ENCODE results near the gene CNST. TPM values are rescaled to one million over a fixed set of nuclear protein-coding genes. Genes with fewer than 3 reads are reported as not detected.

Gene CNST
- total and polyA plus RNA-seq, 8 donors = 3.6 to 12.9 (median 8.9) TPM

DNA sequence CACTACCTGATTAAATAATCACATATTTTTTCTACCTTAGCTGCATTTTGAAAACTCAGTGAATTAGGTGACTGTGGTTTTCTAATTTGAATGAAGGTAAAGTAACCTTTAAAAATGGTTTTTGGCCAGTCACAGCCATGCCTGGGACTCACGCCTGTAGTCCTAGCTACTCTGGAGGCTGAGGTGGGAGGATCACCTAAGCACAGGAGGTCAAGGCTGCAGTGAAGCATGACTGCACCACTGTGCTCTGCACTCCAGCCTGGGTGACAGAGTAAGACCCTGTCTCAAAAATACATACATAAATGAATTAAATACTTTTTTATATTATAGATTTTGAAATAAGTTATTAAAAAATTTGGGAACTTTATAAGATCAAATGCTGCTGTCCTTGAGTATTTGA is 5.7 kb downstream of the CNST start:
- Histone ChIP-seq H3K4me3 (no peak overlapping the region), H3K27ac (no peak overlapping the region), H3K36me3 (no peaks in the 10 kb centered on the region), H3K4me1 (peaks cover 0 to 12% (median 7%) of the 10 kb centered on the region in 3 donors), H3K9me3 (no peaks in the 10 kb centered on the region), H3K27me3 (no peaks in the 10 kb centered on the region)
- 96 to 100% methylated on average over 1 of the region's 1 CpG for WGBS, 2 donors
- TF ChIP-seq, protein P1, sequence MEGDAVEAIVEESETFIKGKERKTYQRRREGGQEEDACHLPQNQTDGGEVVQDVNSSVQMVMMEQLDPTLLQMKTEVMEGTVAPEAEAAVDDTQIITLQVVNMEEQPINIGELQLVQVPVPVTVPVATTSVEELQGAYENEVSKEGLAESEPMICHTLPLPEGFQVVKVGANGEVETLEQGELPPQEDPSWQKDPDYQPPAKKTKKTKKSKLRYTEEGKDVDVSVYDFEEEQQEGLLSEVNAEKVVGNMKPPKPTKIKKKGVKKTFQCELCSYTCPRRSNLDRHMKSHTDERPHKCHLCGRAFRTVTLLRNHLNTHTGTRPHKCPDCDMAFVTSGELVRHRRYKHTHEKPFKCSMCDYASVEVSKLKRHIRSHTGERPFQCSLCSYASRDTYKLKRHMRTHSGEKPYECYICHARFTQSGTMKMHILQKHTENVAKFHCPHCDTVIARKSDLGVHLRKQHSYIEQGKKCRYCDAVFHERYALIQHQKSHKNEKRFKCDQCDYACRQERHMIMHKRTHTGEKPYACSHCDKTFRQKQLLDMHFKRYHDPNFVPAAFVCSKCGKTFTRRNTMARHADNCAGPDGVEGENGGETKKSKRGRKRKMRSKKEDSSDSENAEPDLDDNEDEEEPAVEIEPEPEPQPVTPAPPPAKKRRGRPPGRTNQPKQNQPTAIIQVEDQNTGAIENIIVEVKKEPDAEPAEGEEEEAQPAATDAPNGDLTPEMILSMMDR (IDR thresholded peaks at IDR 0.05) = no peak
- no peak for DNase-seq
- intact Hi-C loops (cut with DNase I) = no loop called here
- no peak for FAIRE-seq
- no peak for ATAC-seq

DNA sequence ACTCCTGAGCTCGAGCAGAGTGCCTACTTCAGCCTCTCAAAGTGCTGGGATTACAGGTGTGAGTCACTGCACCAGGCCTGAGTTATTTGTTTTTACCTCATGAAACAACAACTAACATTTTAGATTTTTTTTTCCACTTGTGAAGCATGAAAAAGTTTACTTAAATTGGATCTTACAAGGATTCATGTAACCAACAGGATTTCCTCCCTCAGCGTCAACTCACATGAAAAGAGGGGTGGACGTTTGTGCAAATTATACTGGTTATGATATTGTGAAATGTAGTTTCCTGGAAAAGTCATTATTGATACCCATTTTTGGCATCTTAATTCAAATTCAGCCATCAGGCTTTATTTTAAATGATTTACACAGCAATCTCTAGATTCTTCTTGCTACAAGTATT is 6.5 kb downstream of the CNST start:
- ATAC-seq = no peak
- no peak for DNase-seq
- Histone ChIP-seq H3K27ac (no peak overlapping the region), H3K36me3 (no peaks in the 10 kb centered on the region), H3K4me3 (no peak overlapping the region), H3K4me1 (peaks cover 0 to 7% (median 2%) of the 10 kb centered on the region in 3 donors), H3K9me3 (no peaks in the 10 kb centered on the region), H3K27me3 (no peaks in the 10 kb centered on the region)
- WGBS, 2 donors = 78 to 85% methylated on average over 3 of the region's 3 CpGs
- intact Hi-C loops (cut with DNase I) = no loop called here
- no peak for FAIRE-seq
- TF ChIP-seq, protein P1 (IDR thresholded peaks at IDR 0.05) = no peak

DNA sequence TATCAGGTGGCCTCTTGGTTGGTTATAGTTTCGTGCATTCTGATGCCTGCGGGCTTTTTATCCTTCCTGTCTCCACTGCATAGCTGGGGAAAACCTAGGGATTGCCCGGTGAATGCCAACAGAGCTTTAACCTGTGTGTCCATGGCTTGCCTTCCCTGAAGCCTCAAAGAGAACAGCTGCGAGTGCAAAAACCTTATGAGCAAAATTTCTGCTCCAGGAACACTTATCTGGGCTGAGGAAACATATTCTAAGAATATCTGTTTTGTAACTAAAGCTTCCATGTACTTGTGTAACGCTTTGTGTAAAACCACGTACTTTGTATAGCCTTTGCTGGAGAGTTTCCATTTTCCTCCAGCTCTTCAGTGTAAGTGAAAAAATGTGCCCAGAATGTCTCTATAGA is 7.2 kb downstream of the CNST start:
- Histone ChIP-seq H3K36me3 (no peaks in the 10 kb centered on the region), H3K4me3 (no peak overlapping the region), H3K27me3 (no peaks in the 10 kb centered on the region), H3K4me1 (peaks cover 0 to 5% (median 0%) of the 10 kb centered on the region in 3 donors), H3K27ac (no peak overlapping the region), H3K9me3 (no peaks in the 10 kb centered on the region)
- intact Hi-C loops (cut with DNase I) = no loop called here
- FAIRE-seq (no peak), DNase-seq (no peak), ATAC-seq (no peak)
- 82 to 87% methylated on average over 6 of the region's 6 CpGs for WGBS, 2 donors
- TF ChIP-seq, protein P1 (IDR thresholded peaks at IDR 0.05) = no peak

DNA sequence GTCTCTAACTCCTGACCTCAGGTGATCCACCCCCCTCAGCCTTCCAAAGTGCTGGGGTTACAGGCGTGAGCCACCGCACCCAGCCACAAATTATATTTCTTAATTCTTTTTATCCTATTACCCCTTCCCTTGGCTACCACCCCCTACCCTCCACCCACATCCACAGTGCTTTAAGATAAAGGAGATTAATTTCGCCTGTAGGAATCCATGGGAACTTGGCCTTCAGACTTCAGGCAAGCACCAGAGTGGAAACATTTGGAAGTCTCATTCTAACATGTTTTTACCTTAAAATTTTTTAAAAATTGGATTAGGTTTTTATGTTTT is 10.4 kb downstream of the CNST start:
- DNase-seq = no peak
- H3K27ac ChIP-seq = no peak overlapping the region
- H3K4me1 ChIP-seq = peaks cover 0 to under 1% (median 0%) of the 10 kb centered on the region in 3 donors
- ATAC-seq = no peak
- no peak for FAIRE-seq
- no peaks in the 10 kb centered on the region for H3K9me3 ChIP-seq
- H3K27me3 ChIP-seq = no peaks in the 10 kb centered on the region
- WGBS, 2 donors = 87 to 93% methylated on average over 3 of the region's 3 CpGs
- H3K4me3 ChIP-seq = no peak overlapping the region
- no peaks in the 10 kb centered on the region for H3K36me3 ChIP-seq
- intact Hi-C loops (cut with DNase I) = no loop called here
- TF ChIP-seq, protein P1 (IDR thresholded peaks at IDR 0.05) = no peak

DNA sequence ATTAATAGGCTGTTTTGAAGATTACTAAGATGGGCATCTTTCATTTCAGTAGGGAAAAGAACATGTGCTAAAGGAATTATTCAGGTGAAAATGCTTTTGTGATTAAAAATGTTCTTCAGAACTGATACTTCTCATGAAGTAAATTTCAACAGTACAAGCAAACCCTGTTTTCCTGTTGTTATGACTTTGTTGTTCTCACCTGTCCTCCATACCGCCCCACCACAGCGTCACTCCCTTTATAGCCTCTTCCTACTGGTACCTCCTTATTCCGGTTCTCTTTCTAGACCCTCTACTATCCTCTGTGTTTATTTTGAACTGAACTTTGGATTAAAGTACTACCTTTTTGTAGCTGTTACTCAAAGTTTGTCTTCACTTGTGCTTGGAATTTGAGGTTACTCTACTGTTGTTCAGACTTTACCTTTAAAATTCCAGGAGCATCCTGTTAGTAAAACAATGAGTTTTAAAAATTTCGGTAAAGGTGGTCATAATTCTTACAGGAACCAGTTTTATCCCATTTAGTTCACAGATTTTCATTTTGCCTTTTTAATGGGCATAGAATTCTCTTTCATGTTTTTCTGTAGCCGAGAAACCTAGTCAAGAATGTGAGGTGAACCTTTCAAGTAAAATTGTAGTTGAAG is 10.9 kb downstream of the CNST start:
- FAIRE-seq = no peak

More for the DNA sequence above, 10.9 kb downstream of the CNST start:
- ATAC-seq (no peak), DNase-seq (no peak)
- WGBS, 2 donors = 85 to 89% methylated on average over 5 of the region's 5 CpGs
- Histone ChIP-seq H3K27ac (no peak overlapping the region), H3K27me3 (no peaks in the 10 kb centered on the region), H3K4me1 (peaks cover 0 to 6% (median 3%) of the 10 kb centered on the region in 3 donors), H3K4me3 (no peak overlapping the region), H3K36me3 (no peaks in the 10 kb centered on the region), H3K9me3 (no peaks in the 10 kb centered on the region)
- TF ChIP-seq, protein P1 (IDR thresholded peaks at IDR 0.05) = no peak
- intact Hi-C loops (cut with DNase I) = no loop called here

Measured in pancreas (tissue), 10 donors.